ENCODE results near the gene DENND1A.

DNA sequence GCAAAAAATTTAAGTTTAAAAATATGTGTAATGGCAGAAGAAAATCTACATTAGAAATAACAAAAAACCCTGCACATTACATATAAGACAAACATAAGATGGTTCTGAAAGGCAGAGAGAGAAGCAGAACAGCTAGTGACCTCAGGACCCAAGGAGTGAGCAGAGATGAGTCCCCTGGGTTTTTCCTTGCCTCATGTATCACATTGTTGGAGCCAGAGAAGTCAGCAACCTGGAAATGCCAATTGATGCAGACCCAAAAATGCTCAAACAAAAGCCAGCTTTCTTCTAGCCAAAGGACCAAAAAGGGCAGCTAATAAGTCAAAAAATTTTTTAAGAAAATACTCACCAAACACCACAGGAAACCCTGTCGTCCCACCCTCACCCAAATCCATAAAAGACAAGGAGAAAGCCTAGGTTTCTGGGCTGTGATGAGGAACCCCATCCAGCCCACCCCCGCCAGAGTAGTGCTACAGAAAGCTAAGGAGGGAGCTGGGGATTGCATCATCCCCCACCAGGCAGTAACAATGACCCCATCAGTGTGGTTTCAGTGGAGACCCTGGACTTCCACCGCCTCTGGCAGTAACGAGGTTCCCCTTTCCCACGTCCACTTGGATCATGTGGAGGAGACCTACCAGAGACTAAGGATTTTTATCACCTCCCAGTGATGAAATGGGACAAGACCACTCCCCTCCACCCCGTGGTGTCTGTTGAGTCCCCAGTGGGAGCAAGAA is 17.6 kb downstream of the DENND1A start:
- TF ChIP-seq CTCF (IDR thresholded peaks at IDR 0.05) (no peak), POLR2A (IDR thresholded peaks at IDR 0.05) (no peak), POLR2AphosphoS5 (IDR thresholded peaks at IDR 0.05) (no peak)
